ENCODE measurements around the gene PTP4A1. TPM values are rescaled to one million over a fixed set of nuclear protein-coding genes. Genes with fewer than 3 reads are reported as not detected.

Gene PTP4A1
- total and polyA plus RNA-seq, 2 of the 4 experiments (the other 2 are of a cell fraction) = 31.2 to 53.1 TPM

DNA sequence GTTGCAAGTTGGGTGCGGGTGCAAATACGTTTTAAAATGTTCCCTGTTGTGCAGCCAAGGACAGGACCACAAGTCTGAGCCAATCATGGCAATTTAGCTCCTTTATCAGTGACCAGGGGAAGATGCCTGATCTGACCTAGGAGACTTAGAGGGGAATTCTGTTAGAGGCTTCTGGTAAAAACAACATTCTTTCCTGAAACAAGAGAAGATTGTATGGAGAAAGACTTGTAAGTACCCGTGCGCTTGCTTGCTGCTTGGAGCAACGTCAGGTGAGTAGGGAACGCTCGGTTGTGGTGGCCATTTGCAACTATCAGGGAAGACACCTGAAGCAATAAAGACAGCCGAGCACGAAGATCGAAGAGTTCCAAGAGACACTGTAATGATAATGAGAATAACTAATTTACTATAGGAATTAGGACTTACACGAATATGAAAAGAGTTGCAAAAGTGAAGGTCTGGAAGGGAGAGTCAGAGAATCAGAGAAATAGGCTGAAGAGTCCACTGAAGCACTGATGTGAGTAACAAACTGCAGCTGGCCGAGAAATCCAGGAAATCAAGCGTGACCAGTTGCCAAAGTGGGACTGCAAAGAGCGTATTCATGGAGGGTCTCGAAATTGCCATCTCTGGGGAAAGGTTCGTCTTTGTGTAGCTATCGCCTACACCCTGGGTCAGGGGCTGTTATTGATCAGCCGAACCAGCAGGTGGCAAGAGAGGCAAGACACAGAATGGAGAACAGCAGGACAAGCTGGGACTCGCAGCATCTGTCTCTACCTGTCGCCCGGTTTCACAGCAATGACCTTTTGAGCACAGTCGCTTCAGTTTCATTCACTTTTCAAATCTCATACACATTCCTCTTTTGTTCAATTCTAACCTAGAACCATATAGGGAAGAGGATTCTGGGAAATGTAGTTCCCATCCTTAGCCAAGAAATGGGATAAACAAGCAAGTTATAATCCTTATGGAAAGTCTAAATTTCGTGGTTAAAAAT, 26.1 kb downstream of the PTP4A1 start (continued):
- TF ChIP-seq RFX5 (IDR thresholded peaks at IDR 0.05; ENCODE audit: low read depth, low read length) = no peak
- no peak for TF ChIP-seq POLR2A (IDR thresholded peaks at IDR 0.05; ENCODE audit: low read depth, low read length)
- no peak for TF ChIP-seq RCOR1 (IDR thresholded peaks at IDR 0.05; ENCODE audit: insufficient replicate concordance, low read length)
- no peak for TF ChIP-seq MAFK (IDR thresholded peaks at IDR 0.05; ENCODE audit: low read depth, low read length)

- H3K4ac ChIP-seq (ENCODE audit: low read depth, low read length) = no peak overlapping the region
- H3K4me1 ChIP-seq (ENCODE audit: control insufficient read depth, insufficient read depth, low read length) = no peaks in the 10 kb centered on the region
- no peak overlapping the region for H2AK9ac ChIP-seq (replicated peaks; ENCODE audit: low read depth, low read length, poor library complexity)
- no TSS peak for BruUV-seq (replicated peaks)
- no peak overlapping the region for H2AK5ac ChIP-seq (ENCODE audit: low read depth, low read length)
- H2BK15ac ChIP-seq (ENCODE audit: low read depth, low read length) = no peak overlapping the region
- dilution Hi-C loops (cut with HindIII; ENCODE audit: low sequenced_read_pairs, unreplicated experiment) (no loop called here), intact Hi-C loops (cut with micrococcal nuclease) (no loop called here), in situ Hi-C loops (cut with MboI; ENCODE audit: low sequenced_read_pairs) (loop anchor here (5.0 kb wide), 1 partner anchor 163 kb away; no protein-coding TSS in a partner anchor)
- H4K20me1 ChIP-seq (ENCODE audit: insufficient read depth, low read length) = no peaks in the 10 kb centered on the region
- H3K9me1 ChIP-seq (ENCODE audit: insufficient read depth, low read length) = no peaks in the 10 kb centered on the region
- no peak overlapping the region for H3K27ac ChIP-seq (ENCODE audit: insufficient read depth, low read length)
- no peaks in the 10 kb centered on the region for H3K79me1 ChIP-seq (ENCODE audit: low read depth in 1 of 2, low read length in 2 of 2)
- no peak overlapping the region for H2BK120ac ChIP-seq (ENCODE audit: low read depth, low read length)
- H3K14ac ChIP-seq (replicated peaks; ENCODE audit: low read depth, low read length) = no peak overlapping the region
- no peak overlapping the region for H3K23ac ChIP-seq (ENCODE audit: low read depth, low read length)
- no peaks in the 10 kb centered on the region for H3K27me3 ChIP-seq (ENCODE audit: control insufficient read depth, insufficient read depth, low read length)
- H3K4me2 ChIP-seq (ENCODE audit: low read depth, low read length) = no peak overlapping the region
- H3K18ac ChIP-seq (ENCODE audit: low read depth, low read length) = no peak overlapping the region
- WGBS, 2 experiments (ENCODE audit: extremely low coverage in 2 of 2, insufficient read length in 1 of 2) = 85% methylated on average over 6 of the region's 7 CpGs; no CpG with 5 or more reads in 1 of the 2 experiments
- ChIA-PET POLR2A (ENCODE audit: unreplicated experiment) (no interaction called here), CTCF (interaction anchor here (0.6 to 1.9 kb wide), 13 partner anchors 8 to 875 kb away, joined by 3 to 11 read pairs (median 3); no protein-coding TSS in a partner anchor)
- H2AFZ ChIP-seq (replicated peaks; ENCODE audit: low read length, poor library complexity) = peak overlapping the region; percentile 19
- no peaks in the 10 kb centered on the region for H3K9me3 ChIP-seq (ENCODE audit: control insufficient read depth, insufficient read depth, low read length)
- DNase-seq (no peak), ATAC-seq (ENCODE audit: low read depth) (no peak)
- H3K36me3 ChIP-seq (ENCODE audit: control insufficient read depth, insufficient read depth, low read length) = no peaks in the 10 kb centered on the region
- no peak overlapping the region for H2BK20ac ChIP-seq (ENCODE audit: low read depth, low read length)
- no peak overlapping the region for H4K8ac ChIP-seq (ENCODE audit: low read depth in 2 of 2, low read length in 2 of 2)
- no peak overlapping the region for H3K4me3 ChIP-seq (ENCODE audit: insufficient read depth, low read depth, low read length)
- H4K91ac ChIP-seq (ENCODE audit: insufficient read depth, low read depth, low read length) = no peak overlapping the region
- no peak overlapping the region for H3K9ac ChIP-seq (ENCODE audit: low read depth, low read length)
- H2BK5ac ChIP-seq (ENCODE audit: low read depth, low read length, poor library complexity, severe bottlenecking) = no peak overlapping the region
- no peak overlapping the region for H4K5ac ChIP-seq (ENCODE audit: low read depth, low read length)
- H3K56ac ChIP-seq (ENCODE audit: extremely low read depth, insufficient read depth, low read length) = no peak overlapping the region
- TF ChIP-seq CTCF (conservative IDR thresholded peaks at IDR 0.05; ENCODE audit: low read depth, low read length) = no peak
- TF ChIP-seq MAFK (IDR thresholded peaks at IDR 0.05; ENCODE audit: low read depth, low read length) = no peak
- no peak for TF ChIP-seq MXI1 (IDR thresholded peaks at IDR 0.05; ENCODE audit: borderline replicate concordance, low read depth, low read length)
- no peak for TF ChIP-seq CEBPB (IDR thresholded peaks at IDR 0.05; ENCODE audit: low read depth, low read length)
- no peak for TF ChIP-seq USF2 (IDR thresholded peaks at IDR 0.05; ENCODE audit: low read depth, low read length)
- TF ChIP-seq CHD1 (IDR thresholded peaks at IDR 0.05; ENCODE audit: low read depth, low read length) = no peak
- no peak for TF ChIP-seq RFX5 (IDR thresholded peaks at IDR 0.05; ENCODE audit: low read depth, low read length)
- TF ChIP-seq ELK1 (IDR thresholded peaks at IDR 0.05; ENCODE audit: borderline replicate concordance, low read depth, low read length) = no peak
- TF ChIP-seq FOS (IDR thresholded peaks at IDR 0.05; ENCODE audit: low read depth, low read length) = no peak
These were observed 27.0 kb downstream of the PTP4A1 start for GRCh38 chr6:63599243-63599642.
